ENCODE data around the gene ADAMTS12.

DNA sequence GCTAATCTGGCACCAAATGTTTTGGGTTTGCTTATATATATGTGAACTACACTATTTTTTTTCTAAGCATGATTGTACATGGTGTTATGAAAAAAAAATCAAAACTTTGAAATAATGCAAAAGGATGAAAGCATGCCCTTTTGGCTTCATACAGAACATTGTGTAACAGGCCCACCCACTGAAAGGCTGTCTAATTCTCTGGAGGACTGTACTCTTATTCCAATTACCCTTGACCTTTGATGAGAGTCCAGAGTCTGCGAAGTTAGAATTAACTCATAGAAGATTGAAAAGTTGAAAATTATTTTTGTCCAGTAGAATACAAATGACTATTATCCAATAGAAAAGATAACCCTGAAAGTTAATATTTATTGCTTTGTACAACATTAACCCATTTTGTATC, 117.4 kb downstream of the ADAMTS12 start:
- TF ChIP-seq, protein P1, sequence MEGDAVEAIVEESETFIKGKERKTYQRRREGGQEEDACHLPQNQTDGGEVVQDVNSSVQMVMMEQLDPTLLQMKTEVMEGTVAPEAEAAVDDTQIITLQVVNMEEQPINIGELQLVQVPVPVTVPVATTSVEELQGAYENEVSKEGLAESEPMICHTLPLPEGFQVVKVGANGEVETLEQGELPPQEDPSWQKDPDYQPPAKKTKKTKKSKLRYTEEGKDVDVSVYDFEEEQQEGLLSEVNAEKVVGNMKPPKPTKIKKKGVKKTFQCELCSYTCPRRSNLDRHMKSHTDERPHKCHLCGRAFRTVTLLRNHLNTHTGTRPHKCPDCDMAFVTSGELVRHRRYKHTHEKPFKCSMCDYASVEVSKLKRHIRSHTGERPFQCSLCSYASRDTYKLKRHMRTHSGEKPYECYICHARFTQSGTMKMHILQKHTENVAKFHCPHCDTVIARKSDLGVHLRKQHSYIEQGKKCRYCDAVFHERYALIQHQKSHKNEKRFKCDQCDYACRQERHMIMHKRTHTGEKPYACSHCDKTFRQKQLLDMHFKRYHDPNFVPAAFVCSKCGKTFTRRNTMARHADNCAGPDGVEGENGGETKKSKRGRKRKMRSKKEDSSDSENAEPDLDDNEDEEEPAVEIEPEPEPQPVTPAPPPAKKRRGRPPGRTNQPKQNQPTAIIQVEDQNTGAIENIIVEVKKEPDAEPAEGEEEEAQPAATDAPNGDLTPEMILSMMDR (conservative IDR thresholded peaks at IDR 0.05 in 1 of 2, IDR thresholded peaks at IDR 0.05 in 1 of 2; ENCODE audit: extremely low read depth in 1 of 2, insufficient read depth in 1 of 2, low read depth in 1 of 2, low read length in 2 of 2): no peak
- TF ChIP-seq EZH2 (IDR thresholded peaks at IDR 0.05; ENCODE audit: borderline replicate concordance, low read length): no peak
